Stimulated activated CD8-positive, alpha-beta memory T cell treated with anti-CD3 and anti-CD28 coated beads, Interleukin-15, amount 100 ng/mL, for 1 hour (primary cell): ENCODE results near the gene PCSK4.
"Not testable (repeated sequence)": the region's sequence is repeated elsewhere in the genome, so short reads cannot be mapped to it uniquely, and the experiment has no call there.

Source experiments
- DNase-seq: peaks from one replicate; pipeline ENCODE4 v3.0.0-alpha.2; 2020; ENCODE audit warnings: low read depth

The PCSK4 gene

DNA sequence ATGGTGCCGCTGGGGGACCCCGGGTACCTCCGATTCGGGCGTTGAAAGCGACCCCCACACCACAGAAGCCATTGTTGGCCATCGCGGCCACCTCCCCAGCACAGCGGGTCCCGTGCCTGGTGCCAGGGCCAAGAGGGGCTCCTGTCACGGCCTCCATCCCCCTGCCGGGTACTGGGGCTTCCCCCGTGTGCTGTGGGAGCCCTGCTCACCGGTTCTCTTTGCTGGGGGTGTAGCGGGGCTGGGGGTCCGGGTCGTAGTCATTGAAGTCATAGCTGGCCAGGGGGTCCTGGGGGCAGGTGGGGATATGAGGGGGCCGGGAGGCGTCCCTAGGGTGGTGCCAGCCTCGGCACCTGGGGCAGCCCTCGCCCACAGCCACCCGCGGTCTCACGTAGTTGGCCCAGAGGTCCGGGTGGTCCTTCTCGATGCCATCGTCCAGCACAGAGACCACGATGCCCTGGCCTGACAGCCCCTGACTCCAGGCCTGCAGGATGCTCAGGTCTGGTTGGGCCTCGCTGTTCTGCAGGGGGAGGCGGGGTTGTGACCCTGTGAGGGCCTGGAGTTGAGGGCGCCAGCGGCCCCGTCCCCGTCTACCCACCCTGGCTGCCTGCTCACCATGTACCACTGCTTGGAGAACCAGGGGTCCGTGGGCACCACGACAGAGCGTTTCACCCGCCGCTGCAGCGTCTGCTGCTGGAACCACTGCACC lies 2.4 kb downstream of the PCSK4 start:
- no peak for DNase-seq

DNA sequence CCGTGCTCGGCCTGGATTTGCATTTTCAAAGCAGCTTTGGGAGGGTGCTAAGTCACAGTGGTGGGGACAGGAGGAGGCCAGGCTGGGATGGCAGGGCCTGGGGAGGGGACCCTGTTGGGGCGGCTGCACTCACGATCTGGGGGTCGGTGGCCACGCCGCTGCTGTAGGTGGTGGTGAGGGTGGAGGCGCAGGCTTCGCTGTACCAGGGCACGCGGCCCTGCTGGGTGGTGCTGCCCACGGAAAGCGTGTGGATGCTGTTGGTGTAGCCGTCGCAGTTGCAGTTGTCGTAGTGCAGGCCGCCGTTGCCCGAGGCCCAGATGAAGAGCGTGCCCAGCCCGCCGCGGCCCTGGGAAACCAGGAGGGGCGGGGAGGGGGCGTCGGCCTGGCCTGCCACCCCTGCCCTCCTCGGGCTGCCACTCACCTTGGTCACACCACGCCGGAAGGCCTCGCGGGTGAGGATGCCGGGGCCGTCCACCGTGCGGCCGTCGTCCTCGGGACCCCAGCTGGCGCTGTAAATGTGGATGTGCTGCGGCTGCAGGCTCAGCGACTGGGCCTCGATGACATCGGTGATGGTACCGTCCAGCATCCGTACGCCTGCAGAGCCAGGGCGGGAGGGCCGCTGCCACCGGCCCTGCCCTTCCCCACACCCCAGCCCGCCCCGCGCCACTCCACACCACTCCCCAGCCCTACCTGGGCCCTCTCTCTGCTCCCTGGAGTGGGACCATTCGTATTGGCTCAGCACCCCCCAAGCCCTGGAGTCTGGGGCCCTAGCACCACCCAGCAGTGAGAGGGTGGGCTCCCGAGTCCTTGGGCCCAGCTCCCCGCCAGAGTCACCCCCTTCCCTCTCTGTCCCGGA lies 3.2 kb downstream of the PCSK4 start:
- DNase-seq, result no peak

DNA sequence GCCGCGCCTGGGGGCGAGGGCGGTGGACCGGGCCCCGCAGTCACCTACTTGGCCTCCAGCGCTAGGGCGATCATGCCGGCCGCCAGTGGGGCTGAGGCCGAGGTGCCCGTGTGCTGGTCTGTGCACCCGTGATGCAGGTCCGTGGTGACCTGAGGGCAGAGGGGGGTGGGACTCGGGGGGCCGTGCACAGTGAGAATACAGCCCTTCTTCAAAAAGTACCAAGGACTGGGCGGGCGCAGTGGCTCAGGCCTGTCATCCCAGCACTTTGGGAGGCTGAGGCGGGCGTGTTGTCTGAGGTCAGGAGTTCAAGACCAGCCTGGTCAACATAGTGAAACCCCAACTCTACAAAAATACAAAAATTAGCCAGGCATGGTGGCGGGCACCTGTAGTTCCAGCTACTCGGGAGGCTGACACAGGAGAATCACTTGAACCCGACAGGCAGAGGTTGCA lies 6.1 kb downstream of the PCSK4 start:
- DNase-seq, result no peak

DNA sequence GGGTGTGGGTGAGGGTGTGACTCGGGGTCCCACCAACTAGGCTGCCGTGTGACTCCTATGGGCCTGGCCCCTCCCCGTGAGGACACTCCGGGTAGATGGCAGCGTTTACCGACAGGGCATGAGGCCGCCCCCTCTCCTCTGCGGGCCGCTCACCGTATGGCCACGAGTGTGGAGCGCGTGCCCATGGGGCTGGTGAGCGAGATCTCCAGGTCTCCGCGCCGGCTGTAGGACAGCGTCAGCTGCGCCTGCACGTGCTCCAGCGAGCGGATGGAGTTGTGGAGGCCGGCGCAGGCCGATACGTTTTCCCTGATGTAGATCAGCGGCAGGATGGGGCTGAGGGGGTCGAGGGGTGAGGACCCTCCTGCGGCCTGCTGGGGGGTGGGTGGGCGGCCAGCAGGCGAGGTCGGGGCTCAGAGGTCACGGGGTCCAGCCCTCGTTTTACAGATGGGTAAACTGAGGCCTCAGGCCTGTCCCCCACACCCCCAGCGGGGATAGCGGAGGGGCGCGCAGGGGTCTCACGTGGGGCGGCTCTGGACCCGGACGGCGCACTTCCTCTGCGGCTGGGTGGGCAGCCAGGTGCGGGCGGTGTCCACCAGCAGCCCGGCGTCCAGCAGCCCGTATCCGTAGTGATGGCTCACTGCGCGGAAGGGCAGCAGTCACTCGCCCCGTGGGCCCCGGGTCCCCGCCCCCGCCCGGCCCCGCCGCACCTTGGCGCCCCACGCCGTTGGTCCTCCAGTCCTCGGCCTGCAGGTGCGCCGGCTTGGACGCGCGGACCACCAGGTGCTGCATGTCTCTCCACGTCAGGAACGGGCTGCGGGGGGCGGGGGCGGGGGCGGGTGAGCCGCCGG lies 6.8 kb downstream of the PCSK4 start:
- DNase-seq, result no peak

DNA sequence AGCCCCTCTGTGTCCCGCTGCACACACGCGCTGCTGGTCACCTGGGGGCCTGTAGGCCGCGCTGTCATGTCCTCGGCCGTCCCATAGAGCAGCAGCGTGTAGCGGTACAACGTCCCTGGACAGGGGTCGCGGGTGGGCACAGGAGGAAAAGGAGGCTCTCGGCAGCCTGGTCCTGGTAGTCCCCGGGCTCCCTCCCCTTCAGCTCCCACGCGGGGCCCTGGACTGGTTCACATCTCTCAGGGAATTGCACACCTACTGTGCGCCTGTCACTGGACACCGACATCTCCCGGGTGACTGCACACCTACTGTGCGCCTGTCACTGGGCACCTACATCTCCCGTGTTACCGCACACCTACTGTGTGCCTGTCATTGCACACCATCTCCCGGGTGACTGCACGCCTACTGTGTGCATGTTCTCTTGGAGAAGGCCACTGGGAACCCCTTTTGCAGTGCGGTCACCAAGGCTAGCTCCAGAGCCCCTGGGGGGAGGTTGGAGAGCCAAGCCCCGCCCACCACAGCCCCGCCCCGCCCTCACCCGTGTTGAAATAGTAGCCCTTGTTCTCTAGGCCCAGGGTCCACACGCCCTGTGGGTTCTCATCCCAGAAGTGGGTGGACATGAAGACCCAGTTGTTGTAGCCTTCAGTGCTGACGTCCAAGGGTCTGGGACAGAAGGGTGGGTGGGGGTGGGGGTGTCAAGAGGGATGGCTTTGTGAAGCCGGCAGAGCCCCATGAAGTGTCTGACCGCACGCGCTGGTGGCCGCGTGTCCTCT lies 7.6 kb downstream of the PCSK4 start:
- DNase-seq, result no peak

DNA sequence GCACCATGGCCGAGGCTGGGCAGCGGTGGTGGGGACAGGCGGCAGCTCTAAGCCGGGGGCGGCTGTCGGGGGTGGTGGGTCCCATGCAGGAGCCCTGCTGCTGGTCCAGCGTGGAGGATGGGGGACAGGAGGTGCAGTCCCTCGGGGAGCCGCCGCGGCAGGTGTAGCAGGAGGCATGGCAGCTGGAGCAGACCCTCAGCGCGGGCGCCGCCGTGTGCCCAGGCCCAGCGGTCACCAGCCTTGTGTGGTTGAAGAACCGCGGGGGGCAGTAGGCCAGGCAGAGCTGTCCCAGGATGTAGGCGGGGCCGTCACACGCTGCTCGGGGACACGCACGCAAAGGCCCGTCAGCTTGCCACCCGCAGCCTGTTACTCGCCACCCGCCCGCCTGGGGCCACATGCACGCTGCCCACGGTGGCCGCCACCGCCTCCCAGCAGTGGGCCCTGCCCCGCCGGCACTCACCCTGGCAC lies 8.2 kb downstream of the PCSK4 start:
- DNase-seq, result no peak

DNA sequence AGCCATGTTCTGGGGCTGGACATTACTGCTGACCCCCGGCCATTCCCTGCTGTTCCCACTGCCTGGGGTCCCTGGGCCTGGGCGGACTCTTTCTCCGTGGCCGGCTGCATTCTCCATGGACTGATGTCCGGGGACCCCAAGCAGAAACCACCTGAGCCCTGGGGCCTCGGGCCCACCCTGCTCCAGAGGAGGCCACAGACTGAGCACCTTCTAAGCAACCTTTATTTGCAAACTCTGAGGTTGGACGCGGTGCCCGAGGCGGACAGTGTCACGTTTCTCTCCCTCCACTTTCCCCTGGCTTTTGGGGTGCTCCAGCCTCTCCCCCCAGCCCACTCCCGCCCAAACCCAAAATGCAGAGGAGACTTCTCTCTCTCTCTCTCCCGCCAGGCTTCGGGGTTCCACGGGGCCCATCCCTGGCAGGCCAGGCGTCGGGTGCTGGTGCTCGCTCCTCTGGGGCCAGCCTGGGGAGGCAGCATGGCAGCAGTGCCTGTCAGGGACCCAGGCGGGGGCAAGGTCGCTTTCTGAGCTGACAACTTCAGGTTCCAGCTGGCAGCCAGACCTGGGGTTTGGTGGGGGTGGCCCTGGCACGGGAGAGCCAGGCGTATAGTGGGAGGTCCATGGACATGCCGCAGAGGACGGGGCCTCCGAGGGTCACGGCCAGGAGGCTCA lies 8.8 kb downstream of the PCSK4 start:
- DNase-seq, result no peak

DNA sequence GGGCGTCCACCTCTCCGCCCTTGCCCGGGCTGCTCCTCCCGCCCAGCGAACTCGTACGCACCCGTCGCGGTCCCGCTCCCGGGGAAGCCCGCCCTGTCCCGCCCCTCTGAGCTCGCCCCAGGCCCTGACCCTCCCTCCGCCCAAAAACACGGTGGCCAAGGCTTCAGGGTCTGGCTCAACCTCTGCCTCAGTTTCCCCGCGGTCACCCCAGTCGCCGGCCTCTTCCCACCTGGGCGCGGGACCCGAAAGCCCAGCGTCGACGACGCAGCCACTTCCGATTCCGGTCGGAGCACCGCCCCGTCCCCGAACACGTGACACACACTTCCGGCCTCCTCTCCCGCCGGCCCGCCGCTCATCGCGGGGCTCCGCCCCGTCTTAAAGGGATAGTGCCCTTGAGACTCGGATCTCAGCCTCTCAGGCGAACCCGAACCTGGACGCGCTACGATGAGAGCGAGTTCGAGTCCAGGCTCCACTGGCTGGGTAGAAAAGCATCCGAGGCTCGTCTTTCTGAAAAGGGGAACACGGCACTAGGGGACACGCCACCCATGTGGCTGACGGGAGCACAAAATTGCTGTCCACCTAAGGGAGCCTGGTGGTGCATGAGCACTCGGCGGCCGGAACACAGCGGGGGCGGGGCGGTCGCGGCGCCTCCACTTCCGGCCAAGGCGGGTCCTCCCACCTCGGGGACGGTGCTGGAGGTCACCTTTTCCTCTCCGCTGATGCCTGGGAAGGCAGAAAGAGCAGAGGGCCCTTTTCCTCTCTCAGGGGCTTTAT lies 11.0 kb downstream of the PCSK4 start, which contains the start of gene C19orf25:
Gene C19orf25, minus strand, starts transcription at position 282 of the 774 bp plus-strand sequence. CDS start 312 bp downstream, outside the sequence.
- peak; percentile 84 for DNase-seq

DNA sequence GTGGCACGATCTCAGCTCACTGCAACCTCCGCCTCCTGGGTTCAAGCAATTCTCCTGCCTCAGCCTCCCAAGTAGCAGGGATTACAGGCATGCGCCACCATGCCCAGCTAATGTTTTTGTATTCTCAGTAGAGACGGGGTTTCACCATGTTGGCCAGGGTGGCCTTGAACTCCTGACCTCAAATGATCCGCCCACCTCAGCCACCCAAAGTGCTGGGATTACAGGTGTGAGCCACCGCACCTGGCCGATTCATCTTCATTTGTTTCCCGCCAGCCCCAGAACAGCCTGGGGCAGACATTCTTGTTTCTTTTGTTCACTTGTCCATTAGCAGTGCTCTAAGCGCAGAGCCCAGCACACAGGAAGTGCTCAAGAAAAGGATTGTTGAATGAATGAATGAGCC lies 13.1 kb downstream of the PCSK4 start:
- not testable (repeated sequence) for DNase-seq

DNA sequence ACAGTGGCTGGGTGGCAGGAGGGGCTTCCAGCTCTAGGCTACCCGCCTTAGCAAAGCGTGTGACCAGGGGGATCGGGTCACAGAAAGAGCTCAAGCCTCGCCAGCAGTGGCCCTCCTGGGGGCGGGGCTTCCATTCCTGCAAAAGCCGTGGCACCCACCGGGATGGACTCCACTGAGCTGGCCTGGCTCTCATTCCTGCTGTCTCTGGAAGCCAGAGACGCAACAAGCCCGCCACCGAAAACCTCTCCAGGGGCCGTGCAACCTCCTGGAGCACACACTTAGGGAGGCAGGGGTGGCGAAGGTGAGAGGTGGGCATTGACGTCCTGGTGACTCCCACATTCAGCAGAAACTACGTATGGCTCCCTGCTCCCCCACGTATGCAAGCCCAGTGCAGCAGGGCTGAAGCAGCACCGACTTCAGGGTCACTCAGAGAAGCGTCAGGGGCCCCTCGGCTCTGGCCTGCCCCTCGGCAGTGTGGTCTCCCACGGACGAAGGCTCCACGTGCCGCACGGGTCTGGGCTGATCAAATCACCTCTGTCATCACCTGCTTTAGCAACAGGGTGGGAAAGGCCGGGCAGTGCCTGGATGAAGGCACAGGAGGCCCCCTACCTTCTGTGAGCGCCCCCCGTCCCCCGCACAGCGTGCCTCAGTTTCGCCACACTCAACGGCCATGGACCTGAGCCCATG lies 14.3 kb downstream of the PCSK4 start:
- no peak for DNase-seq

DNA sequence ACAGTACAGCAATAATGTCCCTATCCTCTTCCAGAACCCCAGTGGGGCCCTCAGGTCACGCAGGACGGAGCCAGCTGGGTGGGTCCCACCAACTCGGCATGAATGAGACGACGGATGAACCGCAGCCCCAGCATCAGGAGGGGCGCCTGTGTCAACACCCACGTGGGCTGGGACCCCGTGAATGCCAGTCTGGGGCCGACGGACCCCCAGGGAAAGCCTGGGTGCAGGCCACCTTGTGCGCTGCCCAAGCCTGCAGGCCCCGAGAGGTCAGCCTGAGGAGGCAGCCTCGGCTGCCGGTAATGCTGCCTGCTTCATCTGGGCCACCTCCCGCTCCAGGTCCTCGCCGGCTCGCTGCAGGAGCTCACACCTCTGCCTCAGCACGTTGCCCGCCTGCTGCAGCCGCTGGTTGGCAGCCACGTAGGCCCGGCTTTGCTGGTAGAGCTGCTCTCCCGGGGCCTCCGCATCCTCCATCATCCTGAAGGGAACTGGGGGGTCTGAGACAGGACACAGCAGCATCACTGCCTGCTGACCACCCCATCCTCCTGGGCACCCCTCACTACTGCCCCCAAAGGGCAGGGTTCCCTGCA lies 15.3 kb downstream of the PCSK4 start:
- DNase-seq, result no peak

DNA sequence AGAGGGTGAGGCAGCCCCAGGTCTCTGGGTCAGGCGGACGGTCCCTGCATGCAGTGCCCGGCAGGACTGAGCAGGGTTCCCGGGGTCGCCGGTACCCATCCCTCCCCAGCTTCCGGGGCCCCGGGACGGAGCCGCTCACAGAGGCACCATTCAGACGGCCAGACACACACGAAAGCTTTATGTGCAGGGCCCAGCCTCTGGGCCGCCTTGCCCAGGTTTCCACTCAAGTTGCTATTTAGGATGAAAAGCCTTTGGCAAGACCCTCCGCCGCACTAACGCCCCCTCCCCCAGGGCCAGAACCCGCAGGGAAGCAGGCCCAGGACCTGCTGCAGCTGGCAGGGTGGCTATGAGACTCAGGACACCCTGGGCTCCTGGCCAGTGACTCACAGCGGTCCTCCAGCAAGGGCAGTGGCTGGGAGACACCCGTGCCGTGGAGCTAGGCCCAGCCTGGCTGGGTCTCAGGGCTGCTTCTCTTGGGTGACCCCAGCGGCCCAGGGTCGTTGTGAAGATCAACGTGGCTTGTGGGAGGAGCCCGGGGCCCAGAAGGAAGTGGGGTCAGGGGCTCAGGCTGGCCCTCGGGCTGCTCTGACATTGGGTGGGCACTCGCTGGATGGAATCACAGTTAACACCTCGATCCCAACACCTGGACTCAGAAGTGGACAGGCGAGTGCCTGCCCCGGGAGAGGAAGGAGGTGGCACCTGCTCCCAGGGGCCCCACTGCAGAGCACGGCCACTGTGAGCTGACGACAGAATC lies 16.0 kb downstream of the PCSK4 start:
- no peak for DNase-seq

DNA sequence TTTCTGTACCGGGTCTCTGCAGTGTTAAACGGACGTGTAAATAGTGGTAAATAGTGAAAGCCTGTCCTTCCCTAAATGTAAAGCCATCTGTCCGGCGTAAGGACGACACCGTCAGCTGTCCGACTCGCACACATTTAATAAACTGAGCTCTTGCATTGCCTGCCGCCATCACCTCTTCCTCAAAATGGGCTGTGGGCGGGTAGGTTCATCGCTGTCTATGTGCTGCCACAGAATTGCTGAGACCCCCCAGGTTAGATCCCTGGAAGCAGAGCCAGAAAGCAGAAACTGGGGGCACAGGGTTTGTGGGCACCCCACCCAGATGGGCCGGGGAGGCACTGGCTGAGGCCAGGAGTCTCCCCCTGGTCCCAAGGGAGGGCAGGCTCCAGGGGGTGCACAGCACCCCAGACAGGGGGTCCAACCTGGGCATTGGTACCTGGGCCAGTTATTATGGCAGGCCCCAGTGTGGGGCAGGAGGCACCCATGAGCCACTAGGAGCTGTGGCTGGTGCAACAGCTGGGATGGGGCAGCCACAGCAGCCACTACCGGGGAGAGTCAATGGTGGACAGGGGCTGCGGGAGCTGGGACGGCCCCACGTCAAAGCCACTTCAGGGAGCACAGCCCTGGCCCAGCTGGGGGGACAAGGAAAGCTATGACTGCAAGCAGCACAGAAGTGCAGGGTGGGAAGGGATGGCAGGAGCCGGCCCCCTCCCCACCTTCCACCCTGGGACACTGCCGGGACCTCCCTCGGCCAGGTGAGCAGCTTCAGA lies 16.9 kb downstream of the PCSK4 start:
- no peak for DNase-seq

DNA sequence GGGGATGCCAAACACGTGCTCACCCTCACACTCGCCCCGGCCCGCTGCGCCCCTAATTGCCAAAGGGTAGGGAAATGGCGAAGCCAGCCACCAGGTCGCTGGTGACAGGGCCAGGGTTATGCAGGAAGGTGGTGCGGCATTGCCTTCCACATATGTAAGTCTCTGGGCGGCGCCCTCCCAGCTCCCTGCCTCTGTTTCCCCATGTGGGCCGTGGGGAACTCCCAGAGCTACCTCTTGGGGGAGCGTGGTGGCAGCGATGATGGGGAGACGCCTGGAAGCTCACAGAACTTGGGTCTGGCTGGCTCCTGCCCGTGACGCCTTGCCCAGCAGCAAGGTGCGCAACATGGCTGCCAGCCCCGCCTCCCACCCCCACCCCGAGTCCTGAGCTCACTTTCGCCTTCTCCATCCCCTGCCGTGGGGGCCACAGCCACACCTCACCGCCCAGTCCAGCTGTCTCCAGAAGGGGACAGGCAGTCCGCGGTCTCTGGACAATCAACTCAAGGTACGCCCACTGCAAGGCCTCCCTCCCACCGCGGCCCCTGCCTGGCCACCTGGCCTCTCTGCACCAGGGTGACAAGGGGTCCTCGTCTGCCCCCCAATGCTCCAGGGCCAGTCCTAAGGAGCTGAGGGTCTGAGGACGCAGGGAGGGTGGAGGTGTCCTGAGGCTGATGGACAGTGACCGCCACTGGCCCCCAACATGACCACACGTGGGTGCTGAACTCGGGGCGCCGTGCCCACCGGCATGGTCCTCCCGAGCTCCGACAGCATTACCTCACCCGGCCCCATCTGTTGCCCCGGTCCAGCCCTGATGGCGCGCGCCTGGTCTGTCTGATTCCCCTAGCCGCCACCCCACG lies 17.7 kb downstream of the PCSK4 start:
- no peak for DNase-seq

DNA sequence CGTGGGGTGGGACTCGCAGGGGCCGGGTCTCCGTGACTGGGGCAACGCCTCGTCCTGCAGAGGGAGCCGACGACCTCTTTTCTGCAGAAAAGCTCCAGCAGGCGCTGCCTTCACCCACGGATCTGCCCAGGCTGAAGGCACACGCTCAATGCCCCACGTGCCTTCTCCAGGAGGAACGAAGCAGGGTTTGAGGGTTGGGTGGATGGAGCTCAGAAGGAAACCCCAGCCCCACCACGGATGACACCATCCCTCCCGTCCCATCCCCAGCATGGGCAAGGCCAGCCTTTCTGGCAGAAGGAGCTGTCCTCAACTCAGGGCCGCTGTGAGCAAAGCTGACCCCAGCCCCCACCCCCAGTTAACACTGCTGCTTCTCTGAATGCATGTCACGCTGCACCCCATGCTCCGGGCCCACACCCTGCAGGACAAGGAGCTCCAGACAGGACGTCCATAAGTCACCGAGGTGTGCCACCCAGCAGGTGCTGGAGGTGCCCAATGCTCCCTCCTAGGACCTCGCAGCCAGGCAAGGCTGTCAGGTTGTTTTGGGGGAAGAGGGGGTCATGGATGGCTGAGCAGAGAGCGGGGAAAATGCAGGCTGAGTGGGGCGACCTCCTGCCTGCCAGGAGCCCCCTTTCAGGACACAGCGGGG lies 18.5 kb downstream of the PCSK4 start:
- DNase-seq, result no peak

DNA sequence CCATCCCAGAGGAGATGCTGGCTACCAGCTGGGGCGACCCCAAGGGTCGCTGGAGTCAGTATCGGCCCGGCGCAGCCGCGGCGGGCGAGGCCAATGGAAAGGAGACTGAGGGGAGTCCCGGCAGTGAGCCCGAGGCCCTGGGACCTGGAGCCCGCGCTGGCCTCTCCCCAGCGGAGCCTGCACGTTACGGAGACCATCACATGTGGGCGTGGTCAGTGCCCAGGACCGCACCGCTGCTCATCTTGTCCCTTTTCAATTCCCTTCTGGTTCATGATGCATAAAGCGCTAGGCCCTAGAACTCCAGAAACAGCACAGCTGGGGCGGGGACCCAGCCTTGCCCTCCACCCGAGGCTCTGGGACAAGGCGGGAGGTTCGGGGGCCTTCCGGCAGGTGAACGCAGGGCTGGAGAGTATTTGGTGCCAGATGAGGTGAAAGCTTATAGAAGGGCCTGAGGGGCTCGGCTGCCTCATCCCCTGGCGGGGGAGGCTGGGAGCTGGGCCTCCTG lies 19.1 kb downstream of the PCSK4 start:
- no peak for DNase-seq
